GM18517 (cell line): ENCODE data around the gene DRAXIN.
"Not testable (repeated sequence)": the region's sequence is repeated elsewhere in the genome, so short reads cannot be mapped to it uniquely, and the experiment has no call there.

Experiments used
- ATAC-seq: cut with Tn5 transposase; IDR thresholded peaks from one replicate; pipeline ENCODE4 v1.9.1; 2021; ENCODE audit warnings: mild to moderate bottlenecking, moderate library complexity; ENCODE audit not compliant: unreplicated experiment

Gene DRAXIN

GRCh38 chr1:11691302-11691914 is at the start of gene DRAXIN:
Gene DRAXIN, plus strand, starts transcription at chr1:11691710. Its CDS starts 14,549 bp downstream, at chr1:11706259.
- ATAC-seq = no peak

- ATAC-seq = no peak
Measured at GRCh38 chr1:11641776-11642305, 49.7 kb upstream of the DRAXIN start.

GRCh38 chr1:11642418-11643017 is 49.0 kb upstream of the DRAXIN start:
- not testable (repeated sequence) for ATAC-seq

- no peak for ATAC-seq
Measured at GRCh38 chr1:11643782-11644181, 47.7 kb upstream of the DRAXIN start.

GRCh38 chr1:11645270-11645669 is 46.2 kb upstream of the DRAXIN start:
- no peak for ATAC-seq

- ATAC-seq = no peak
Measured at GRCh38 chr1:11645670-11646265, 45.7 kb upstream of the DRAXIN start.

GRCh38 chr1:11646317-11646716 is 45.2 kb upstream of the DRAXIN start:
- no peak for ATAC-seq

- ATAC-seq = no peak
Measured at GRCh38 chr1:11647333-11647732, 44.2 kb upstream of the DRAXIN start.

- ATAC-seq = no peak
Measured at GRCh38 chr1:11648039-11648438, 43.5 kb upstream of the DRAXIN start.

- no peak for ATAC-seq
Measured at GRCh38 chr1:11648732-11649158, 42.8 kb upstream of the DRAXIN start.

- no peak for ATAC-seq
Measured at GRCh38 chr1:11649237-11649623, 42.3 kb upstream of the DRAXIN start.

GRCh38 chr1:11649624-11650330 is 41.7 kb upstream of the DRAXIN start:
- ATAC-seq = no peak

GRCh38 chr1:11650331-11650991 is 41.0 kb upstream of the DRAXIN start:
- ATAC-seq = no peak

GRCh38 chr1:11651017-11651416 is 40.5 kb upstream of the DRAXIN start:
- no peak for ATAC-seq

GRCh38 chr1:11652203-11652780 is 39.2 kb upstream of the DRAXIN start:
- ATAC-seq = no peak

- ATAC-seq = no peak
Measured at GRCh38 chr1:11653101-11653860, 38.2 kb upstream of the DRAXIN start.

GRCh38 chr1:11653861-11654136 is 37.7 kb upstream of the DRAXIN start:
- ATAC-seq = no peak

- ATAC-seq = no peak
Measured at GRCh38 chr1:11654137-11654938, 37.2 kb upstream of the DRAXIN start, which contains the start of the genes FBXO2 and FBXO44. Gene FBXO2, minus strand, starts transcription at chr1:11654429. Its CDS starts 89 bp downstream, at chr1:11654340. Gene FBXO44, plus strand, starts transcription at chr1:11654877. Its CDS starts 959 bp downstream, at chr1:11655836.
